IPS-NIHi11 (cell line): ENCODE measurements around the gene GPS1.
A peak's percentile ranks its signal among the peaks of the same experiment; 100 is the strongest.

Source experiments
- DNase-seq: peaks from one replicate; pipeline ENCODE4 v3.0.0; 2012; ENCODE audit warnings: mixed read lengths, low spot score

Gene GPS1

GRCh38 chr17:82090549-82091263, 39.0 kb downstream of the GPS1 start:
- no peak for DNase-seq

GRCh38 chr17:82091264-82092066, 39.8 kb downstream of the GPS1 start:
- no peak for DNase-seq

DNA sequence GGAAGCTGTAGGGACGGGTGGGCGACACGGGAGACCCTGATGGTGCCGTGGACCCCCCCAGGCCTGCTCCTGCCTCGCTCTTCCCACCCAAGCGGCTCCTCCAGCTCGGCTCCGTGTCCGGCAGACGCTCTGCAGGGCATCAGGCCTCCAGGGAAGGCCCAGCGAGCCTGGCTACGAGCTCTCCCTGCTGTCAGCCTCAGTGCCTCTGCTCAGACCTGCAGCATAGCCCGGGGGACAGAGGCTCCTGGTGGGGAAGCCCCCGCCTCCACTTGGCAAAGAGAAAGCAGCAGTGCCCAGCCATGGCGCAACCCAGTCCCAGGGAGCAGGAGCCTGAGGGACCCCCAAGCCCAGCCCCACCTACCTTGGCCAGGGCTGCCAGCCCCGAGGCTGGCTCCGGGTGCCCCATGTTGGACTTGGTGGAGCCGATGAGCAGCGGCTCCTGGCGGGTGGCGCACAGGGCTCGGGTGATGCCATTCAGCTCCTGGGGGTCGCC, 40.4 kb downstream of the GPS1 start:
- DNase-seq = no peak

GRCh38 chr17:82092628-82092994, 40.9 kb downstream of the GPS1 start:
- DNase-seq = no peak

GRCh38 chr17:82092995-82093751, 41.5 kb downstream of the GPS1 start:
- DNase-seq = no peak

- no peak for DNase-seq
Measured at GRCh38 chr17:82094931-82095776, 43.5 kb downstream of the GPS1 start.

DNA sequence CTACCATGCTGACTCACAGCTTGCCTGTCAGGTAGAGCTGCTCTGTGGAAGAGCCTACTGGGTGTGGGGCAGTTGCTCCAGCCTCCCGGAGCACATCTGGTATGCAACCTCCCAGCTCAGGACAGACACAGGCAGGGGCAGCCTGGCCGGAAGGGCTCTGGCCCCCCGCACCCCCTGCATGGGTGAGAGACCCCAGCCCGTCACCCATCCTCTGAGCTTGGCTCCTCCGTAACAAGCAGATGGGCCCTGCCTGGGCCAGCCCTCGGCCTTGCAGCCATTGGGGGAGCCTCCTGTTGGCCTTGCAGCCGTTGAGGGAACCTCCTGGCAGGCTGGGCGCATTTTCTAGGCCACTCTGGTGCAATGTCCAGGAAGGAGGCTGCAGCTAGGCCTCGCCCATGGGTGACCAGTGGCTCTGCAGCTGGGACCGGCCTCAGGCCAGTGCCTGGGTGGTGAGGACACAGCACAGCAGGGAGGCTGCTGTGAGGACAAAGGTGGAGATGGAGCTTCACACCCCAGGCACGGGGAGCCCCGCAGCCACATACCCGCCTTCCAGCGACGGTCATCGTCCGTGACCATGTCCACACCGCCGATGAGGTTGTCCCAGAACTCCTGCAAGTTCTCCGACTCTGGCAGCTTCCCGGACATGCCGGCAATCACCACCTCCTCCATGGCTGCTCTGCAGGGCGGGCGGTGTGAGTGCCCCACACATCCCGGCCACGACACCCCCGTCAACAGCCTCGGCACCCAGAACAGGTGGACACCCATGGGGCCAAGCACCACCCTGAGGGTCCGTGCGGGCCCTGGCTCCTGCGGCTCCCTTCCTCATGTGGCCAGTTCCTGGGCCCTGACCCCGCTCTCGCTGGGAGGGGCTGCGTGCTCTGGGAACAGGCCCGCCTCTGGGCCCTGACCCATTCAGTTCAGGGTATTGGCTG, 44.3 kb downstream of the GPS1 start:
- no peak for DNase-seq

GRCh38 chr17:82096709-82097183, 45.0 kb downstream of the GPS1 start:
- no peak for DNase-seq

- peak; percentile 86 for DNase-seq
Measured at GRCh38 chr17:82097184-82097918, 45.7 kb downstream of the GPS1 start.

GRCh38 chr17:82097919-82098168, 46.1 kb downstream of the GPS1 start:
- no peak for DNase-seq

DNA sequence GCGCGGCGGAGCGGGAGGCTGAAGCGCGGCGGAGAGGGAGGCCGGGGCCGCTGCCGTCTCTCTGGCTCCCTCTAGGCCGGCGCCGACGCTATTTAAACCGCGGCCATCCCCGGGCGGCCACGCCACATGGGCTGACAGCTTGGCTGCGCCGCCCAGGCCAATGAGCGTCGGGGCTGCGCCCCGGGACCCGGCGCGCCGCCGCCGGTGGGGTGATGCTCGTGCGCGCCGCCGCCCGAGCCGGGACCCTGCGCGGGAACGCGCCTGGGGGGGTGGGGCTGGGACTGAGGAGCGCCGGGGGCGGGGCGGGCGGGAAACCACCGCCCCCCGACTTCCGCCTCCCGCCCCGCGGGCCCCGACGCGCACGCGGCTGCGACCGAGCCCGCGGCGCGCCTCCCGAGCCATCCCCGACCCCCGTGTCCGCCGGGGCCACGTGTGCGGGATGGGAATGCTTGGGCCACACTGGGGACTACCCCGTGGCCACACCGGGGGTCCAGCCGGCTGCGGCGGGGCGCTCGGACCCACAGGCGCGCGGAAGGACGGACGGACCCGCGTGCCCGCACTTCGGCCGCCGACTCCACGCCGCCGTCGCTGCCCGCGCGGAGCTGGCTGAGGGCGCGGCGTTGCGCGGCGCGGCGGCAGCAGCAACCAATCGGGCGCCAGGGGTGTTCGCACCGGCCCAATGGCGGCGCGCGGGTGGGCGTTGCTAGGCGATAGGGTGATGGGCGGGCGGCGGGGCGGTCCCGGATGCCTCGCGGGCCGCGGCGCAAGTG, 46.7 kb downstream of the GPS1 start, which contains the start of gene FASN:
TSS of gene FASN (minus strand) at position 68 of the 770 bp plus-strand sequence. CDS start 1,791 bp downstream, outside the sequence.
- DNase-seq = peak; percentile 100

DNA sequence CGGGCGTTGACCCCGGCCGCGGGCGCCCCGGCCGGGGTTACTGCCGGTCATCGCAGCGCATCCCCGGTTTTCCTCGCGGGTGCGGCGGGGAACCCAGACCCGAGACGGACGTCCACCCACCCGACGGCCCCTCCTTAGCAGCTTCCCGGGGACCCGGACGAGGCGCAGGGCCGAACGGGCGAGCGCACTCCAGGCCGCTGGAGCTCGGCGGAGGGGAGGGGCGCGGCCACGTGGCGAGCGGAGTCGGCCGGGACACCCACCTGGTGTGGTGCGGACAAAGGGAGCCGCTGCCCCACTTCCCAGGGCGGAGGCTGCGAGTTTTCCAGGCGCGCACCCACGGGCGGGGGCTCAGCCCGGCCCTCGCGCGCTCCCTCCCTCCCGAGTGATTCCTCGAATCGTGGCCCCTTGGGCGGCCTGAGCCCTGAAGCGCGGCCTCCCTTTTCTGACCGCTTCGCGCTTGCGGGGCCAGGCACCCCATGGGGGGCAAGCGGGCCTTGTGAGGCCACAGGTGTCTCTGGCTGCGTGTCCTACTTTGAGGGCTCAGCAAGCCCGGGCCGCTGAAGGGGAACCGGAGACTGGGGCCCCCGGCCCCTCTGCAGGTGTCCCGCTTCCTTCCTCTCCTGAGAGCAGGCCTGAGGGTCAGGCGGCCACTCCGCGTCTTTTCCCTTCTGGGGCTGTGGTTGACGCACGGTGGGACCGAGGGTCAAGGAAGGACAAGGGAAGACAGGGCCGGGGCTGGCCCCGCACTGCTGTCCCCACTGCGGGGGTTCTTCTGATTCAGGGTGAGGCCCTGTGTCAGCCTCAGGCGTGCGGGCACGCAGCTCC, 47.5 kb downstream of the GPS1 start:
- DNase-seq = peak; percentile 68

- DNase-seq = no peak
Measured at GRCh38 chr17:82100502-82101298, 49.0 kb downstream of the GPS1 start.

GRCh38 chr17:82101301-82101715, 49.6 kb downstream of the GPS1 start:
- DNase-seq = no peak

- no peak for DNase-seq
Measured at GRCh38 chr17:82101767-82102679, 50.3 kb downstream of the GPS1 start.
